H1 (cell line): Measurements from ENCODE around the gene RGS11. TPM values are rescaled to one million over a fixed set of nuclear protein-coding genes. Genes with fewer than 3 reads are reported as not detected.

Experiments
- CTCF ChIA-PET: fragments of 300-600 bp; sonication (Branson Sonifier 250); formaldehyde crosslinking; loops from one replicate; lab custom pipeline; 2021; ENCODE audit not compliant: partially characterized antibody; lab: Charles Lee
- POLR2A ChIA-PET: fragments of 300-600 bp; sonication (Branson Sonifier 250); formaldehyde crosslinking; loops from one replicate; lab custom pipeline; 2021; ENCODE audit warnings: inconsistent platforms; ENCODE audit not compliant: partially characterized antibody; lab: Charles Lee
- DNase-seq, 2 experiments: peaks; one replicate each; pipeline versions ENCODE4 v3.0.0 to v3.0.0-alpha.2; 2010 to 2022; ENCODE audit warnings: low spot score in 2 of 2, low read depth in 1 of 2, mixed read lengths in 1 of 2
- FAIRE-seq: peaks from 2 replicates; lab custom pipeline; 2011; peaks lifted over from hg19 to GRCh38; lab: Jason Lieb, UNC
- H2AFZ ChIP-seq: 2 replicates; pipeline ENCODE4 v1.8.1; 2012; ENCODE audit warnings: low read length, inconsistent platforms
- H2AK5ac ChIP-seq: 2 replicates; pipeline ENCODE4 v1.6.1; 2013; ENCODE audit warnings: low read depth, low read length
- H2BK120ac ChIP-seq: replicated peaks from 2 replicates; pipeline ENCODE3; 2013; ENCODE audit warnings: low read depth, low read length, inconsistent platforms
- H2BK12ac ChIP-seq: 2 replicates; pipeline ENCODE4 v1.6.1; 2013; ENCODE audit warnings: low read depth, low read length
- H2BK15ac ChIP-seq: 2 replicates; pipeline ENCODE4 v1.6.1; 2013; ENCODE audit warnings: low read length
- H2BK20ac ChIP-seq: 2 replicates; pipeline ENCODE4 v1.6.1; 2013; ENCODE audit warnings: low read length
- H2BK5ac ChIP-seq: 2 replicates; pipeline ENCODE4 v1.6.1; 2013; ENCODE audit warnings: low read depth, low read length
- H3K14ac ChIP-seq: 2 replicates; pipeline ENCODE4 v1.6.1; 2013; ENCODE audit warnings: inconsistent platforms; ENCODE audit not compliant: insufficient read length
- H3K18ac ChIP-seq: 2 replicates; pipeline ENCODE4 v1.6.1; 2013; ENCODE audit warnings: low read length; ENCODE audit errors: extremely low read depth
- H3K23ac ChIP-seq: 2 replicates; pipeline ENCODE4 v1.6.1; 2013; ENCODE audit warnings: inconsistent platforms; ENCODE audit not compliant: insufficient read length
- H3K23me2 ChIP-seq: 2 replicates; pipeline ENCODE4 v1.6.1; 2013; ENCODE audit warnings: low read depth, low read length
- H3K27ac ChIP-seq: 2 replicates; pipeline ENCODE4 v1.6.1; 2011; ENCODE audit warnings: low read depth, low read length, inconsistent platforms
- H3K27me3 ChIP-seq, 4 experiments: replicated peaks in 1 of 4; 1 replicate in 1 of 4; 2 replicates in 3 of 4; pipeline versions ENCODE4 v1.6.1 to v1.8.1; 2011 to 2013; ENCODE audit warnings: low read length in 3 of 4, mild to moderate bottlenecking in 3 of 4, inconsistent platforms in 2 of 4, mixed read lengths in 2 of 4, moderate library complexity in 1 of 4; ENCODE audit not compliant: control insufficient read depth in 3 of 4, insufficient read depth in 3 of 4; ENCODE audit errors: extremely low read depth in 1 of 4
- H3K36me3 ChIP-seq, 4 experiments: 2 replicates each; pipeline versions ENCODE4 v1.6.1 to v1.8.1; 2011 to 2013; ENCODE audit warnings: mild to moderate bottlenecking in 4 of 4, low read length in 3 of 4, moderate library complexity in 2 of 4, control low read depth in 1 of 4, inconsistent platforms in 1 of 4; ENCODE audit not compliant: insufficient read depth in 4 of 4, control insufficient read depth in 2 of 4
- H3K4ac ChIP-seq: replicated peaks from 2 replicates; pipeline ENCODE3; 2013; ENCODE audit warnings: low read length, low read depth, mixed read lengths, inconsistent platforms; ENCODE audit not compliant: insufficient read length
- H3K4me1 ChIP-seq, 4 experiments: replicated peaks in 1 of 4; 1 replicate in 1 of 4; 2 replicates in 3 of 4; pipeline versions ENCODE4 v1.6.1 to v1.8.1; 2011 to 2013; ENCODE audit warnings: low read length in 3 of 4, inconsistent platforms in 2 of 4, mixed read lengths in 1 of 4; ENCODE audit not compliant: insufficient read depth in 4 of 4, control insufficient read depth in 3 of 4
- H3K4me2 ChIP-seq, 2 experiments: 2 replicates each; pipeline versions ENCODE4 v1.6.1 to v1.8.1; 2011 to 2013; ENCODE audit warnings: low read depth in 2 of 2, low read length in 2 of 2, control low read depth in 1 of 2, inconsistent platforms in 1 of 2, mild to moderate bottlenecking in 1 of 2; ENCODE audit not compliant: insufficient read depth in 1 of 2
- H3K4me3 ChIP-seq, 4 experiments: fragments of 200-600, 300-600 bp in 1 of 4; sonication (generic), shearing (Covaris generic), sonication (Bioruptor Twin) in 1 of 4; 2 replicates each; pipeline versions ENCODE4 v1.5.1 to v1.8.1; 2011 to 2016; ENCODE audit warnings: low read length in 4 of 4, low read depth in 3 of 4, control low read depth in 2 of 4, inconsistent platforms in 2 of 4, mild to moderate bottlenecking in 2 of 4, mixed read lengths in 1 of 4, moderate library complexity in 1 of 4; ENCODE audit not compliant: insufficient read depth in 2 of 4; ENCODE audit errors: extremely low read depth in 1 of 4
- H3K56ac ChIP-seq: replicated peaks from 2 replicates; pipeline ENCODE3; 2013; ENCODE audit warnings: low read depth, mild to moderate bottlenecking, mixed read lengths, low read length, inconsistent platforms; ENCODE audit not compliant: insufficient read length
- H3K79me1 ChIP-seq: 2 replicates; pipeline ENCODE4 v1.6.1; 2013; ENCODE audit warnings: low read depth, low read length, control low read depth
- H3K79me2 ChIP-seq, 2 experiments: 2 replicates each; pipeline versions ENCODE4 v1.6.1 to v1.8.1; 2012 to 2013; ENCODE audit warnings: low read length in 2 of 2, mild to moderate bottlenecking in 2 of 2, inconsistent platforms in 1 of 2; ENCODE audit not compliant: insufficient read depth in 2 of 2, control insufficient read depth in 1 of 2
- H3K9ac ChIP-seq, 4 experiments: replicated peaks in 1 of 4; 1 replicate in 1 of 4; 2 replicates in 3 of 4; pipeline versions ENCODE4 v1.6.1 to v1.8.1; 2011 to 2013; ENCODE audit warnings: low read depth in 3 of 4, low read length in 3 of 4, control low read depth in 2 of 4, mild to moderate bottlenecking in 2 of 4, moderate library complexity in 2 of 4, inconsistent platforms in 1 of 4; ENCODE audit errors: extremely low read depth in 1 of 4
- H3K9me3 ChIP-seq, 2 experiments: 2 replicates each; pipeline versions ENCODE4 v1.6.1 to v1.8.1; 2012 to 2013; ENCODE audit warnings: mild to moderate bottlenecking in 2 of 2, moderate library complexity in 2 of 2, control low read depth in 1 of 2, inconsistent platforms in 1 of 2, low read depth in 1 of 2, low read length in 1 of 2, mixed read lengths in 1 of 2; ENCODE audit not compliant: insufficient read depth in 2 of 2
- H4K20me1 ChIP-seq, 2 experiments: replicated peaks in 1 of 2; 2 replicates each; pipeline versions ENCODE3 to v1.8.1; 2011 to 2013; ENCODE audit warnings: inconsistent platforms in 2 of 2, low read length in 2 of 2, mild to moderate bottlenecking in 1 of 2; ENCODE audit not compliant: insufficient read depth in 2 of 2, control insufficient read depth in 1 of 2
- H4K5ac ChIP-seq: 2 replicates; pipeline ENCODE4 v1.6.1; 2013; ENCODE audit warnings: low read length, low read depth, mixed read lengths, inconsistent platforms; ENCODE audit not compliant: insufficient read length
- H4K8ac ChIP-seq: 2 replicates; pipeline ENCODE4 v1.8.0; 2013; ENCODE audit warnings: mild to moderate bottlenecking, moderate library complexity, low read length, inconsistent platforms; ENCODE audit not compliant: insufficient read depth; ENCODE audit errors: extremely low read depth
- H4K91ac ChIP-seq: replicated peaks from 2 replicates; pipeline ENCODE3; 2013; ENCODE audit warnings: low read length, mixed read lengths, inconsistent platforms; ENCODE audit not compliant: insufficient read length
- ASH2L ChIP-seq: fragments of 200-600, 300-600 bp; sonication (generic); IDR thresholded peaks from one replicate; pipeline ENCODE4 v1.7.1; 2017; ENCODE audit warnings: low read length
- ATF3 ChIP-seq: IDR thresholded peaks from 2 replicates; pipeline ENCODE4 v1.6.1; 2011; ENCODE audit warnings: low read depth, mild to moderate bottlenecking, low read length; ENCODE audit not compliant: insufficient read depth
- BCL11A ChIP-seq, 2 experiments: IDR thresholded peaks; one replicate each; pipeline ENCODE4 v1.6.1; 2011; ENCODE audit warnings: low read depth in 2 of 2, low read length in 2 of 2, mild to moderate bottlenecking in 2 of 2
- BRCA1 ChIP-seq: IDR thresholded peaks from 2 replicates; pipeline ENCODE4 v1.6.1; 2012; ENCODE audit warnings: low read depth, low read length, improper control_type of control experiment
- EP300 ChIP-seq, 2 experiments: IDR thresholded peaks; 1 replicate in 1 of 2; 2 replicates in 1 of 2; pipeline ENCODE4 v1.6.1; 2011 to 2012; ENCODE audit warnings: low read depth in 2 of 2, low read length in 2 of 2, mild to moderate bottlenecking in 2 of 2, borderline replicate concordance in 1 of 2, inconsistent platforms in 1 of 2, moderate library complexity in 1 of 2
- FOSL1 ChIP-seq: IDR thresholded peaks from 2 replicates; pipeline ENCODE4 v1.6.1; 2011; ENCODE audit warnings: mild to moderate bottlenecking, low read depth, low read length, moderate library complexity; ENCODE audit not compliant: insufficient read depth
- HDAC6 ChIP-seq: IDR thresholded peaks from one replicate; pipeline ENCODE4 v1.7.1; 2012; ENCODE audit warnings: low read depth, mild to moderate bottlenecking, inconsistent platforms, low read length, moderate library complexity
- MAFK ChIP-seq: IDR thresholded peaks from 2 replicates; pipeline ENCODE4 v1.6.1; 2012; ENCODE audit warnings: low read depth, mild to moderate bottlenecking, improper control_type of control experiment, low read length
- NRF1 ChIP-seq: IDR thresholded peaks from 2 replicates; pipeline ENCODE4 v1.6.1; 2011; ENCODE audit warnings: mild to moderate bottlenecking, low read depth, low read length, improper control_type of control experiment
- RXRA ChIP-seq: IDR thresholded peaks from 2 replicates; pipeline ENCODE4 v1.6.1; 2011; ENCODE audit warnings: low read depth, mild to moderate bottlenecking, low read length, moderate library complexity; ENCODE audit not compliant: insufficient read depth
- SAP30 ChIP-seq: fragments of 300-600 bp; sonication (generic); IDR thresholded peaks from 2 replicates; pipeline ENCODE4 v1.7.1; 2012; ENCODE audit warnings: low read length, moderate library complexity, mild to moderate bottlenecking, inconsistent platforms; ENCODE audit not compliant: insufficient read depth, insufficient replicate concordance
- SRF ChIP-seq: IDR thresholded peaks from 2 replicates; pipeline ENCODE4 v1.6.1; 2011; ENCODE audit warnings: mild to moderate bottlenecking, low read depth, low read length, moderate library complexity
- TAF7 ChIP-seq: optimal IDR thresholded peaks from 2 replicates; pipeline ENCODE3; 2011; ENCODE audit warnings: low read depth, mild to moderate bottlenecking, inconsistent platforms, low read length, moderate library complexity, borderline replicate concordance
- TEAD4 ChIP-seq: IDR thresholded peaks from 2 replicates; pipeline ENCODE4 v1.6.1; 2012; ENCODE audit warnings: low read depth, low read length, inconsistent platforms, mixed read lengths
- WGBS, 2 experiments: shearing (Covaris generic) in 1 of 2; methylation state at CpG; one replicate each; pipeline versions ENCODE4 v1.1.6 to v1.1.7; 2013 to 2015; ENCODE audit warnings: low lambda C conversion rate in 2 of 2, mixed read lengths in 2 of 2, inconsistent platforms in 1 of 2, low coverage in 1 of 2, missing lambda C conversion rate in 1 of 2; ENCODE audit not compliant: insufficient replicate concordance in 2 of 2, insufficient coverage in 1 of 2, insufficient read length in 1 of 2; ENCODE audit errors: extremely low coverage in 1 of 2, missing lambda C conversion rate in 1 of 2; 5-methylcytosine and 5-hydroxymethylcytosine counted together
- polyA plus RNA-seq, 7 experiments: library from polyadenylated mRNA; depleted of rRNA in 3 of 7; stranded (reverse) in 5 of 7; unstranded in 2 of 7; fragments of >200 nt in 5 of 7; fragments of 200-250 nt in 2 of 7; gene quantifications; 1 replicate in 5 of 7; 2 replicates in 1 of 7; 4 replicates in 1 of 7; pipeline versions ENCODE4 v1.2.1 to v1.2.3, GENCODE V29; 2011 to 2013; ENCODE audit warnings: missing spikeins in 2 of 7, mixed read lengths in 2 of 7
- total RNA-seq: library from RNA; stranded (reverse); fragmentation: NEBNext Ultra II Directional; extraction: Animal tissue kit (Norgen Biotek cat#: 25700); gene quantifications from 2 replicates; pipeline ENCODE4 v1.2.1, GENCODE V29; 2021

RGS11 gene
- total and polyA plus RNA-seq, 2 of the 8 experiments (the other 6 are each of a cell fraction or from before 2014, with no cell fraction given): 0.84 to 1.2 TPM

GRCh38 chr16:263944-264343 is 11.8 kb downstream of the RGS11 start:
- no peak for DNase-seq
- Histone ChIP-seq H3K23me2 (peaks cover 4% of the 10 kb centered on the region; the same call in 1 of the 2 replicates), H3K23ac (no peak overlapping the region), H3K79me2 (no peaks in the 10 kb centered on the region), H3K4me3 (no peak overlapping the region), H2BK5ac (no peak overlapping the region), H4K91ac (no peak overlapping the region), H3K9me3 (no peaks in the 10 kb centered on the region), H3K9ac (no peak overlapping the region), H3K14ac (no peak overlapping the region), H2BK15ac (no peak overlapping the region), H4K5ac (no peak overlapping the region), H3K4me2 (no peak overlapping the region), H2AFZ (no peak overlapping the region), H3K18ac (no peak overlapping the region), H2BK120ac (no peak overlapping the region), H3K27me3 (no peaks in the 10 kb centered on the region), H3K4ac (no peak overlapping the region), H3K27ac (no peak overlapping the region), H3K36me3 (peaks cover 5 to 12% (median 8%) of the 10 kb centered on the region in 4 experiments; a peak in 6 of 8 replicates), H4K20me1 (peaks cover 0 to 19% of the 10 kb centered on the region in 2 experiments), H2BK12ac (no peak overlapping the region), H2BK20ac (no peak overlapping the region), H2AK5ac (no peak overlapping the region), H3K4me1 (no peaks in the 10 kb centered on the region; a peak in 1 of 7 replicates), H3K79me1 (no peaks in the 10 kb centered on the region), H3K56ac (no peak overlapping the region), H4K8ac (no peak overlapping the region)
- CTCF ChIA-PET: no interaction called here
- WGBS, 2 experiments: 93% methylated on average over 16 of the region's 17 CpGs; no CpG with 5 or more reads in 1 of the 2 experiments
- POLR2A ChIA-PET: interaction anchor here (0.8 to 1.7 kb wide), 6 partner anchors 16 to 35 kb away, joined by 3 to 4 read pairs (median 3); partner anchors contain the start of genes ARHGDIG and LUC7L
- no peak for FAIRE-seq
- TF ChIP-seq TAF7: no peak
- TF ChIP-seq BRCA1: no peak
- TF ChIP-seq FOSL1: no peak
- no peak for TF ChIP-seq TEAD4
- TF ChIP-seq BCL11A (IDR thresholded peaks at IDR 0.05; ENCODE audit: low read depth in 2 of 2, low read length in 2 of 2): no peak
- no peak for TF ChIP-seq MAFK
- no peak for TF ChIP-seq SRF
- TF ChIP-seq ASH2L: no peak
- no peak for TF ChIP-seq EP300 (IDR thresholded peaks at IDR 0.05; ENCODE audit: borderline replicate concordance in 1 of 2, low read depth in 2 of 2, low read length in 2 of 2)
- TF ChIP-seq HDAC6: no peak
- TF ChIP-seq ATF3: no peak
- TF ChIP-seq NRF1: no peak
- TF ChIP-seq SAP30: no peak
- TF ChIP-seq RXRA: no peak
